Keratinocyte (primary cell): ENCODE measurements around the gene CATSPERE.

Source experiments
- CTCF ChIP-seq, 3 experiments: IDR thresholded peaks in 1 of 3; conservative IDR thresholded peaks in 1 of 3; optimal IDR thresholded peaks in 1 of 3; 2 replicates in 2 of 3; 3 replicates in 1 of 3; pipeline versions ENCODE3 to v1.5.1; 2011; ENCODE audit warnings: low read length in 3 of 3, mild to moderate bottlenecking in 3 of 3, moderate library complexity in 2 of 3, control low read depth in 1 of 3, inconsistent platforms in 1 of 3; ENCODE audit not compliant: insufficient read depth in 2 of 3; ENCODE audit errors: extremely low read depth in 1 of 3
- EZH2 ChIP-seq: IDR thresholded peaks from one replicate; pipeline ENCODE4 v1.6.1; 2012; ENCODE audit warnings: inconsistent platforms, mild to moderate bottlenecking, low read length, moderate library complexity

DNA sequence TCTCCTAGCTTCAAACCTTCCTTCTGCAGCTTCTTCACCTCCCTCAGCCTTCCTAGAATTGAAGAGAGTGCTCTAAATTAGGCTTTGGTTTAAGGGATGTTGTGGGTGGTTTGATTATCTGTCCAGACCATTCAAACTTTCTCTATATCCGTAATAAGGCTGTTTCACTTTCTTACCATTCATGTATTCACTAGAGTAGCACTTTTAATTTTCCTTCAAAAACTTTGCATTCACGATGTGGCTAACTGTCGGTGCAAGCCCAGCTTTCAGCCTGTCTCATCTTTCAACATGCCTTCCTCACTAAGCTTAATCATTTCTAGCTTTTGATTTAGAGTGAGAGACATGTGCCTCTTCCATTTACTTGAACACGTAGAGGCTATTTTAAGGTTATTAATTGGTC is 165.6 kb downstream of the CATSPERE start:
- TF ChIP-seq CTCF (optimal IDR thresholded peaks at IDR 0.05 in 1 of 3, IDR thresholded peaks at IDR 0.05 in 1 of 3, conservative IDR thresholded peaks at IDR 0.05 in 1 of 3; ENCODE audit: extremely low read depth in 1 of 3, insufficient read depth in 2 of 3, low read length in 3 of 3) (no peak), EZH2 (no peak)
